Measurements from ENCODE around the gene ISOC1. TPM values are rescaled to one million over a fixed set of nuclear protein-coding genes. Genes with fewer than 3 reads are reported as not detected.

Gene ISOC1
- total RNA-seq, 1 experiment from 2014 or later: 20.0 TPM

- peak; percentile 51 for DNase-seq (ENCODE audit: low spot score)
These were observed 663 bp downstream of the ISOC1 start for GRCh38 chr5:129094924-129095899.

GRCh38 chr5:129096382-129096991 lies 1.9 kb downstream of the ISOC1 start:
- DNase-seq (ENCODE audit: low spot score): peak; percentile 33

GRCh38 chr5:129097498-129098296 lies 3.1 kb downstream of the ISOC1 start:
- no peak for DNase-seq (ENCODE audit: low spot score)

- DNase-seq (ENCODE audit: low spot score): no peak
These were observed 4.1 kb downstream of the ISOC1 start for GRCh38 chr5:129098488-129099183.

GRCh38 chr5:129099184-129099569 lies 4.6 kb downstream of the ISOC1 start:
- no peak for DNase-seq (ENCODE audit: low spot score)

- no peak for DNase-seq (ENCODE audit: low spot score)
These were observed 7.2 kb downstream of the ISOC1 start for GRCh38 chr5:129101794-129102193.

GRCh38 chr5:129103397-129103796 lies 8.8 kb downstream of the ISOC1 start:
- DNase-seq (ENCODE audit: low spot score): no peak

- no peak for DNase-seq (ENCODE audit: low spot score)
These were observed 10.4 kb downstream of the ISOC1 start for GRCh38 chr5:129104915-129105455.

GRCh38 chr5:129107637-129108036 lies 13.1 kb downstream of the ISOC1 start:
- DNase-seq (ENCODE audit: low spot score): no peak

- no peak for DNase-seq (ENCODE audit: low spot score)
These were observed 16.2 kb downstream of the ISOC1 start for GRCh38 chr5:129110742-129111141.

GRCh38 chr5:129111351-129111750 lies 16.8 kb downstream of the ISOC1 start:
- no peak for DNase-seq (ENCODE audit: low spot score)

GRCh38 chr5:129112295-129112694 lies 17.7 kb downstream of the ISOC1 start:
- no peak for DNase-seq (ENCODE audit: low spot score)

- no peak for DNase-seq (ENCODE audit: low spot score)
These were observed 19.3 kb downstream of the ISOC1 start for GRCh38 chr5:129113867-129114266.

GRCh38 chr5:129114539-129115193 lies 20.1 kb downstream of the ISOC1 start:
- DNase-seq (ENCODE audit: low spot score): no peak

- DNase-seq (ENCODE audit: low spot score): no peak
These were observed 21.1 kb downstream of the ISOC1 start for GRCh38 chr5:129115680-129116079.

GRCh38 chr5:129116797-129117196 lies 22.2 kb downstream of the ISOC1 start:
- DNase-seq (ENCODE audit: low spot score): no peak

- DNase-seq (ENCODE audit: low spot score): no peak
These were observed 23.9 kb downstream of the ISOC1 start for GRCh38 chr5:129118405-129118804.

- DNase-seq (ENCODE audit: low spot score): no peak
These were observed 24.3 kb downstream of the ISOC1 start for GRCh38 chr5:129118826-129119225.

- no peak for DNase-seq (ENCODE audit: low spot score)
These were observed 25.6 kb downstream of the ISOC1 start for GRCh38 chr5:129120158-129120581.

GRCh38 chr5:129122560-129122959 lies 28.0 kb downstream of the ISOC1 start:
- no peak for DNase-seq (ENCODE audit: low spot score)

- DNase-seq (ENCODE audit: low spot score): no peak
These were observed 30.1 kb downstream of the ISOC1 start for GRCh38 chr5:129124608-129125007.

Data from HT-29 (cell line).